ENCODE data around the gene CELA2B.

DNA sequence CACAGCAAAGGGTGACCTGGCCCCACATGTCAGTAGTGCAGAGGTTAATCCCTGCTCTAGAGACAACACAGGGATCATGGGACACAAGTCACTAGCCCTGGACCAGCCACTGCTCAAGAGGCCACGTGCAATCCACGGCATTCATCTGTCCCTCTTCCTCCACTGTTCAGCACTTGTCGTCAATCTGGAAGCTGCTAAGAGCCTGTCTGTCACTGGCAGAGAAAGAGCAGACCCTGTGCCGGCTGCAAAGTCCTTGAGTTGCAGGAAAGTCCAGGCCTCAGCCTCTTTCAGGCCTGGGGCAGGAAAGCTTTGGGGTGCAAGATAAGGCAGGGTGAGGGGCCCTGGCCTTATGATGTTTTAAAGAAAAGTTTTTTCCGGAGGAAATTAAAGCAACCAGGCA, 16.7 kb downstream of the CELA2B start:
- TF ChIP-seq, protein P1, sequence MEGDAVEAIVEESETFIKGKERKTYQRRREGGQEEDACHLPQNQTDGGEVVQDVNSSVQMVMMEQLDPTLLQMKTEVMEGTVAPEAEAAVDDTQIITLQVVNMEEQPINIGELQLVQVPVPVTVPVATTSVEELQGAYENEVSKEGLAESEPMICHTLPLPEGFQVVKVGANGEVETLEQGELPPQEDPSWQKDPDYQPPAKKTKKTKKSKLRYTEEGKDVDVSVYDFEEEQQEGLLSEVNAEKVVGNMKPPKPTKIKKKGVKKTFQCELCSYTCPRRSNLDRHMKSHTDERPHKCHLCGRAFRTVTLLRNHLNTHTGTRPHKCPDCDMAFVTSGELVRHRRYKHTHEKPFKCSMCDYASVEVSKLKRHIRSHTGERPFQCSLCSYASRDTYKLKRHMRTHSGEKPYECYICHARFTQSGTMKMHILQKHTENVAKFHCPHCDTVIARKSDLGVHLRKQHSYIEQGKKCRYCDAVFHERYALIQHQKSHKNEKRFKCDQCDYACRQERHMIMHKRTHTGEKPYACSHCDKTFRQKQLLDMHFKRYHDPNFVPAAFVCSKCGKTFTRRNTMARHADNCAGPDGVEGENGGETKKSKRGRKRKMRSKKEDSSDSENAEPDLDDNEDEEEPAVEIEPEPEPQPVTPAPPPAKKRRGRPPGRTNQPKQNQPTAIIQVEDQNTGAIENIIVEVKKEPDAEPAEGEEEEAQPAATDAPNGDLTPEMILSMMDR (IDR thresholded peaks at IDR 0.05) = no peak
- TF ChIP-seq POLR2AphosphoS5 (IDR thresholded peaks at IDR 0.05) (no peak), EP300 (IDR thresholded peaks at IDR 0.05) (no peak), POLR2A (IDR thresholded peaks at IDR 0.05) (no peak)
